Astrocyte of the spinal cord (primary cell): ENCODE measurements around the gene DOCK2.

Experiments
- DNase-seq: peaks from one replicate; pipeline ENCODE4 v3.0.0; 2011; ENCODE audit warnings: low read depth, low spot score
- H3K4me3 ChIP-seq: 2 replicates; pipeline ENCODE4 v1.5.1; 2011; ENCODE audit warnings: low read depth, mild to moderate bottlenecking, low read length, moderate library complexity
- in situ Hi-C: cut with HindIII; loops from 2 replicates; pipeline ENCODE4 v1.10.0; 2017; ENCODE audit warnings: low sequenced_read_pairs
- TF ChIP-seq, protein P1 (sequence below): IDR thresholded peaks from 2 replicates; pipeline ENCODE4 v1.5.1; 2012; ENCODE audit warnings: low read depth, mild to moderate bottlenecking, low read length, inconsistent platforms

DOCK2 gene

DNA sequence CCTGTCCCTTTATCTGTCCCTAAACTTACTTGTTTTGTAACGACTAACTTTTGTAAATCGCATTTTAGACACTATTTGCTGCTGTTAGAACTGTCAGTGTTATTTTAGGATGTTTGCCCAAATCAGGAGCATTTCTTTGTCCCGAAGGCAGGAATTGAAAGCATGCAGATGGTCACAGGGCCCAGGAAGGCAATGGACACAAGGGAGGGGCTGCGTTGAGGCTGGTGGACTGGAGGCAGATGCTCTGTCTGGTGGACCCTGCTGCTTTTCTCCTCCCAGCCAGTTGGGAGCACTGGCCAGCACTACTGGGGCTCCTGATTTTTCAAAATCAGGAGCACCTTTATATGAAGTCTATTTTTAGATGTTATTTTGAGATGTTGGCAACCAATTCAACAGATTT lies 31.7 kb downstream of the DOCK2 start:
- TF ChIP-seq, protein P1, sequence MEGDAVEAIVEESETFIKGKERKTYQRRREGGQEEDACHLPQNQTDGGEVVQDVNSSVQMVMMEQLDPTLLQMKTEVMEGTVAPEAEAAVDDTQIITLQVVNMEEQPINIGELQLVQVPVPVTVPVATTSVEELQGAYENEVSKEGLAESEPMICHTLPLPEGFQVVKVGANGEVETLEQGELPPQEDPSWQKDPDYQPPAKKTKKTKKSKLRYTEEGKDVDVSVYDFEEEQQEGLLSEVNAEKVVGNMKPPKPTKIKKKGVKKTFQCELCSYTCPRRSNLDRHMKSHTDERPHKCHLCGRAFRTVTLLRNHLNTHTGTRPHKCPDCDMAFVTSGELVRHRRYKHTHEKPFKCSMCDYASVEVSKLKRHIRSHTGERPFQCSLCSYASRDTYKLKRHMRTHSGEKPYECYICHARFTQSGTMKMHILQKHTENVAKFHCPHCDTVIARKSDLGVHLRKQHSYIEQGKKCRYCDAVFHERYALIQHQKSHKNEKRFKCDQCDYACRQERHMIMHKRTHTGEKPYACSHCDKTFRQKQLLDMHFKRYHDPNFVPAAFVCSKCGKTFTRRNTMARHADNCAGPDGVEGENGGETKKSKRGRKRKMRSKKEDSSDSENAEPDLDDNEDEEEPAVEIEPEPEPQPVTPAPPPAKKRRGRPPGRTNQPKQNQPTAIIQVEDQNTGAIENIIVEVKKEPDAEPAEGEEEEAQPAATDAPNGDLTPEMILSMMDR, result peak; percentile 3
- no peak overlapping the region for H3K4me3 ChIP-seq
- in situ Hi-C loops, result no loop called here
- peak; percentile 29 for DNase-seq

- no peak overlapping the region for H3K4me3 ChIP-seq
- TF ChIP-seq, protein P1, result no peak
- no peak for DNase-seq
- in situ Hi-C loops, result no loop called here
Observed at GRCh38 chr5:169670769-169671525, 33.9 kb downstream of the DOCK2 start.

DNA sequence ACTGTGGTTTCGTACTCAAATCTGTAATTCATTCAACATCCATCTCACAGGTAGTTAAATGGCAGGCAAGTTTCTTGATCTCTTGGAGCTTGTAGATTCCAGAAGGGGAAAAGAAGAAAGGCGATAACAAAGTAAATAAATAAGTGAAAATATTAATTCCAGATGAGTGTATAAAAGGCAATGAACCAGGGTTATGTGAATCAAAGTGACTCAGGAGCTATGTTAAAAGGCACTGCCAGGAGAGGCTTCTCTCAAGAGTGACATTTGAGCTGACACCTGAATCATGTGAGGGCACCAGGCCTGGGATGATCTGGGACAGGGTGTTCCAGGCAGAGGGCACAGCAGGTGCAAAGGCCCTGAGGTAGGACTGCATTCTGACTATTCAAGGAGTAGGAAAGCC lies 45.0 kb downstream of the DOCK2 start:
- DNase-seq, result no peak
- TF ChIP-seq, protein P1, result no peak
- in situ Hi-C loops, result no loop called here
- no peak overlapping the region for H3K4me3 ChIP-seq

DNA sequence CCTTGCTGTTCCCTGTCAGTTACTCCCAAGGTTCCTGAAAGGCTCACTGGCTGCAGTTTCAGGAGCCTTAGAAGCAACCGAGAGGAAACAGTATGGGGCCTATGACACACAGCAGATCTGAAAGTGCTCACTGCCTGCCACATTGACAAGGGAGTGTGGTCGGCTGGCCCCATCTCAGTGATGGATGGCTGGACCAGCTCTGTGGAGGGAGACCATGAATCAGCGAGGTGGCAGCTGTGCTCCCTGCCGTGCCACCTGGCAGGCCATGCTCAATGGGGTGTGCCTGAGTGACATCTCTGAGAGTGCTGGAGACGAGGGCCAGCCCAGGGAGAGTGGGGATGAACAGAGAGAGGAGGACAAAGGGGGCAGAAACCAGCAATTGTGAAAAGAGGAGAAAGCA lies 49.1 kb downstream of the DOCK2 start:
- DNase-seq, result no peak
- in situ Hi-C loops, result no loop called here
- H3K4me3 ChIP-seq, result no peak overlapping the region
- TF ChIP-seq, protein P1, result no peak

DNA sequence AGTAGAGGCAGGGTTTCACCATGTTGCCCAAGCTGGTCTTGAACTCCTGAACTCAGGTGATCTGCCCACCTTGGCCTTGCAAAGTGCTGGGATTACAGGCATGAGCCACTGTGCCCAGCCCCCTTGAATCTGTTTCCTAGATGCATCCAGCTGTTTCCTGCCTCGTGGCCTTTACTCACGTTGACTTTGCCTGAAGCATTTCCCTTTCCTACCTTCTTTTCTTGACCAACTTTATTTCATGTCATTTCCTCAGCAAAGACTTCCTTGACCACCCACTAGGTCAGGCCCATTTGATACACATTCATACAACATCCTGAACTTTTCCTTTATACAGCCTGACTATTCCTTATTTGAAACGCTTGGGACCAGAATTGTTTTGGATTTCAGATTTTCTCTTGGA lies 51.0 kb downstream of the DOCK2 start:
- TF ChIP-seq, protein P1, result no peak
- no peak overlapping the region for H3K4me3 ChIP-seq
- in situ Hi-C loops, result no loop called here
- DNase-seq, result no peak

DNA sequence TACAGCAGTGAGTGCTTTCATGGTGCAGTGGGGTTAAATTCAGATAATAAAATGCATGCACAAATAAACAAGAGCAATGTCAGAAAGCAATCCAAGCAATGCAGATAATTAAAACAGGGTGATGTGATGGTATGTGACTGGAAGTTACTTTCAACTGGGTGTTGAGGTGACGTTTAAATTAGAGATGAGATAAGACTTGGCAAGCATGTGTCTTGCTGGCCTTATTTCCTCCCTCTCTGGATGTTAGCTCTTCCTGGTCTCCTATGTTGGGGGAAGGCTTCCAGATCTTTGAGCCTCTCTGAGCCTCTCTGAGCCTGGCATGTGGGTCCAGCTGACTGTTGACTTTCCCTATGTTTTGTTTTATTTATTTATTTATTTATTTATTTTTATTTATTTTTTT lies 54.4 kb downstream of the DOCK2 start:
- H3K4me3 ChIP-seq, result no peak overlapping the region
- in situ Hi-C loops, result no loop called here
- DNase-seq, result no peak
- TF ChIP-seq, protein P1, result no peak
